HEK293T (cell line): Measurements from ENCODE around the gene KIF1C.

Experiments
- CTCF ChIA-PET: fragments of 350-600 bp; formaldehyde crosslinking; extraction: SDS; loops from one replicate; lab custom pipeline; 2021; ENCODE audit warnings: antibody characterized with exemption, inconsistent platforms; lab: Yijun Ruan, JAX
- POLR2A ChIA-PET: fragments of 350-600 bp; formaldehyde crosslinking; extraction: SDS; loops from one replicate; lab custom pipeline; 2020; ENCODE audit warnings: antibody characterized with exemption, inconsistent platforms; lab: Yijun Ruan, JAX
- DNase-seq: peaks from one replicate; pipeline ENCODE4 v3.0.0; 2012; ENCODE audit warnings: mixed read lengths; ENCODE audit errors: extremely low spot score
- ARNT ChIP-seq: fragments of 450-650 bp; IDR thresholded peaks from 2 replicates; pipeline ENCODE4 v1.6.1; 2017; ENCODE audit warnings: mild to moderate bottlenecking
- BHLHE40 ChIP-seq: fragments of 450-650 bp; IDR thresholded peaks from 2 replicates; pipeline ENCODE4 v1.6.1; 2016; ENCODE audit warnings: mild to moderate bottlenecking, moderate library complexity, borderline replicate concordance
- CTBP1 ChIP-seq: fragments of 450-650 bp; IDR thresholded peaks from 2 replicates; pipeline ENCODE4 v1.6.1; 2016; ENCODE audit warnings: borderline replicate concordance
- ELF4 ChIP-seq: fragments of 450-650 bp; IDR thresholded peaks from 2 replicates; pipeline ENCODE4 v1.6.1; 2017; ENCODE audit warnings: antibody characterized with exemption
- FOXA1 ChIP-seq: fragments of 450-650 bp; IDR thresholded peaks from 2 replicates; pipeline ENCODE4 v1.6.1; 2016; ENCODE audit warnings: mild to moderate bottlenecking
- FOXK2 ChIP-seq: fragments of 450-650 bp; IDR thresholded peaks from 2 replicates; pipeline ENCODE4 v1.6.1; 2016; ENCODE audit warnings: mild to moderate bottlenecking
- FOXM1 ChIP-seq: fragments of 450-650 bp; IDR thresholded peaks from 2 replicates; pipeline ENCODE4 v1.6.1; 2017; ENCODE audit warnings: mild to moderate bottlenecking, borderline replicate concordance
- HDGF ChIP-seq: fragments of 450-650 bp; IDR thresholded peaks from 2 replicates; pipeline ENCODE4 v1.6.1; 2017; ENCODE audit warnings: antibody characterized with exemption, borderline replicate concordance
- L3MBTL2 ChIP-seq: fragments of 450-650 bp; conservative IDR thresholded peaks from 2 replicates; pipeline ENCODE4 v1.6.1; 2016; ENCODE audit warnings: mild to moderate bottlenecking
- LEF1 ChIP-seq: fragments of 450-650 bp; IDR thresholded peaks from 2 replicates; pipeline ENCODE4 v1.6.1; 2017; ENCODE audit warnings: mild to moderate bottlenecking, borderline replicate concordance
- NFRKB ChIP-seq: fragments of 450-650 bp; IDR thresholded peaks from 2 replicates; pipeline ENCODE4 v1.6.1; 2016; ENCODE audit warnings: mild to moderate bottlenecking, moderate library complexity
- PKNOX1 ChIP-seq: fragments of 450-650 bp; IDR thresholded peaks from 2 replicates; pipeline ENCODE4 v1.6.1; 2016
- SP1 ChIP-seq: fragments of 450-650 bp; IDR thresholded peaks from 2 replicates; pipeline ENCODE4 v1.6.1; 2017
- SUZ12 ChIP-seq: fragments of 450-650 bp; IDR thresholded peaks from 2 replicates; pipeline ENCODE4 v1.6.1; 2016; ENCODE audit warnings: mild to moderate bottlenecking
- TARDBP ChIP-seq: fragments of 450-650 bp; IDR thresholded peaks from 2 replicates; pipeline ENCODE4 v1.6.1; 2016
- ZNF384 ChIP-seq: fragments of 450-650 bp; IDR thresholded peaks from 2 replicates; pipeline ENCODE4 v1.6.1; 2016

Gene KIF1C

GRCh38 chr17:5045496-5045895, 47.7 kb downstream of the KIF1C start:
- POLR2A ChIA-PET = no interaction called here
- DNase-seq = no peak
- no peak for TF ChIP-seq NFRKB
- no peak for TF ChIP-seq SUZ12
- no peak for TF ChIP-seq ARNT
- no peak for TF ChIP-seq SP1
- TF ChIP-seq FOXA1 = no peak
- TF ChIP-seq TARDBP = no peak
- TF ChIP-seq PKNOX1 = no peak
- no peak for TF ChIP-seq CTBP1
- no peak for TF ChIP-seq LEF1
- no peak for TF ChIP-seq ELF4
- no peak for TF ChIP-seq HDGF
- TF ChIP-seq ZNF384 = no peak
- TF ChIP-seq FOXK2 = no peak
- TF ChIP-seq L3MBTL2 = no peak
- CTCF ChIA-PET = no interaction called here

DNA sequence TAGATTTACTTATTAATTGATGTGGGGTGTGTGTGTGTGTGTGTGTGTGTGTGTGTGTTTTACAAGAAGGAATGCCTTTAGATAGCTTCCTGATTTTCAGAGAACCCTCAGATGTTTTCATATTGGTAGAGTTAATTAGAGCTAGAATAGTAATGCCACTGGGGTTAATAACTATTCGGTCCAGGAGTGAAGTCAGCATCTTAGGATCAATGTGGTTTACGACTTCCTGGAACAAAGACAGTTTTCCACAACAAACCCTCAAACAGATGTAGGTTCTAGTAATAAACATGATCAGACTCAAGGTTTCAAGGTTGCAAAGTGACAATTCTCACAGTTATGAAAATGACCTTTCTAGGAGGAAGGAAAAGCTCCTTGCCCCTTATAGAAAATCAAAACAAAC, 49.7 kb downstream of the KIF1C start:
- TF ChIP-seq FOXK2 (no peak), NFRKB (no peak), FOXM1 (no peak), BHLHE40 (no peak)
- ChIA-PET POLR2A (no interaction called here), CTCF (no interaction called here)
- DNase-seq = no peak

GRCh38 chr17:5049314-5049841, 51.6 kb downstream of the KIF1C start:
- ChIA-PET POLR2A (no interaction called here), CTCF (interaction anchor here (1.3 kb wide), 1 partner anchor 62 kb away, joined by 3 read pairs; the partner anchor contains the start of gene CAMTA2)
- no peak for DNase-seq
- TF ChIP-seq ELF4 = no peak
- TF ChIP-seq ARNT = no peak
- no peak for TF ChIP-seq L3MBTL2
- no peak for TF ChIP-seq TARDBP
- TF ChIP-seq ZNF384 = no peak
- TF ChIP-seq PKNOX1 = no peak
- TF ChIP-seq SUZ12 = no peak
- TF ChIP-seq LEF1 = no peak
- TF ChIP-seq CTBP1 = no peak
- TF ChIP-seq FOXA1 = no peak
- no peak for TF ChIP-seq NFRKB
- TF ChIP-seq FOXK2 = no peak
- no peak for TF ChIP-seq SP1
- no peak for TF ChIP-seq FOXM1
- no peak for TF ChIP-seq BHLHE40
- no peak for TF ChIP-seq HDGF

GRCh38 chr17:5050278-5050677, 52.5 kb downstream of the KIF1C start:
- POLR2A ChIA-PET = no interaction called here
- CTCF ChIA-PET = interaction anchor here (0.6 kb wide), 1 partner anchor 31 kb away, joined by 3 read pairs; no protein-coding TSS in a partner anchor
- no peak for DNase-seq
- TF ChIP-seq ARNT (no peak), FOXM1 (no peak), TARDBP (no peak), ZNF384 (no peak), SUZ12 (no peak), LEF1 (no peak), CTBP1 (no peak), PKNOX1 (no peak), FOXK2 (no peak), L3MBTL2 (no peak), HDGF (no peak), FOXA1 (no peak), BHLHE40 (no peak), ELF4 (no peak), NFRKB (no peak)

DNA sequence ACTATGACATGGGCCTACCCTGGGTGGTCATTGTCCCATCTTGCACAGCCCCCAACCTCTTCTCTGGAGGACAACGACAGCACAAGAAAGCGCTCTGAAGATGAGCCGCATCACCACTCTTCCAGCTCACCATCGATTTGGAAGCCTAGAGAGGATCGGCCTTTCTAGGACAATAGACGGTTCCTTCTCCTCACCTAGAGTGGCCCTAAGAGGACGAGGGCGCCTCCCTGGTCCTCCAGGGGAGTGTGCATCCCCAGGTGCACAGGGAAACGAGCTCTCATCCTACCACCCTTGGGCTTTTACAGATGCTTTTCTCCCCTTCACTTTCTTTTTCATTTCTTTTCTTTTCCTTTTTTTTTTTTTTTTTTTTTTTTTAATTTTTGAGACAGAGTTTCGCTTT, 57.8 kb downstream of the KIF1C start:
- ChIA-PET CTCF (no interaction called here), POLR2A (no interaction called here)
- no peak for DNase-seq
- TF ChIP-seq FOXK2 = no peak
- no peak for TF ChIP-seq LEF1
- TF ChIP-seq HDGF = no peak
- TF ChIP-seq SUZ12 = no peak
- no peak for TF ChIP-seq FOXM1
- no peak for TF ChIP-seq CTBP1
- TF ChIP-seq ELF4 = no peak
- TF ChIP-seq ZNF384 = no peak
- TF ChIP-seq SP1 = no peak

DNA sequence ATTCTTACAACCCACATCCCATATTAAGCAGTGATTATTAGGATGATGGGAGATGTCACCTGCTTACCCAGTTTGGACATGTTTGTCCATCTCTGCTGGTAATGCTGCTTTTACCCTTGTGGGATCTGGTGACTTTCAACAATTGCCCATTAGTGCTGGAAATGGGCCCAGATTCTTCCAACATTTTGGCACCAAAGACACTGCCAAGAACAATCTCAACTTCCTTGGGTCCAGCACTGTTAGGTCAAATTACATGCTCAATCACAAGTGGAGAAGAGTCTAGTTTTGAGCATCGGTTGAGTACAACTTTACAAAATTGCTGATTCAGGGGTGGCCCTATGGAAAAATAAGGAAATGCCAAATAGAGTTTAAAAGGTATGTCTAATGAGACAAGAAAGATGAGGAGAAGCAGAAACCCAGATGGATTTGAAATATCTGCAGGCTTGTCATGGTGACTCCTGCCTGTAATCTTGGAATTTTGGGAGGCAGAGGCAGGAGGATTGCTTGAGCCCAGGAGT, 67.5 kb downstream of the KIF1C start:
- DNase-seq = no peak
- no peak for TF ChIP-seq L3MBTL2
- no peak for TF ChIP-seq LEF1
- no peak for TF ChIP-seq SP1
- no peak for TF ChIP-seq CTBP1
- TF ChIP-seq ELF4 = no peak
- CTCF ChIA-PET = no interaction called here
- POLR2A ChIA-PET = no interaction called here
